ELR (cell line): ENCODE measurements around the gene TSSC4.

Source experiments
- DNase-seq: peaks from one replicate; pipeline ENCODE4 v3.0.0-alpha.2; 2015; ENCODE audit warnings: low read depth

The TSSC4 gene

GRCh38 chr11:2369320-2369719 is 31.2 kb upstream of the TSSC4 start:
- no peak for DNase-seq

- DNase-seq, result no peak
These were observed 30.7 kb upstream of the TSSC4 start for GRCh38 chr11:2369896-2370295.

GRCh38 chr11:2374456-2375201 is 25.9 kb upstream of the TSSC4 start:
- no peak for DNase-seq

GRCh38 chr11:2375341-2375853 is 25.2 kb upstream of the TSSC4 start:
- no peak for DNase-seq

- no peak for DNase-seq
These were observed 24.5 kb upstream of the TSSC4 start for GRCh38 chr11:2375964-2376551.

- peak; percentile 42 for DNase-seq
These were observed 23.6 kb upstream of the TSSC4 start, which contains the start of gene CD81 for GRCh38 chr11:2376751-2377451. CD81 (plus strand) TSS chr11:2377310; CDS start chr11:2377550, 240 bp downstream.

GRCh38 chr11:2377511-2378443 is 22.8 kb upstream of the TSSC4 start:
- peak; percentile 70 for DNase-seq

GRCh38 chr11:2378527-2379210 is 21.9 kb upstream of the TSSC4 start:
- DNase-seq, result peak; percentile 45

- no peak for DNase-seq
These were observed 20.9 kb upstream of the TSSC4 start for GRCh38 chr11:2379466-2380174.

GRCh38 chr11:2380396-2380795 is 20.2 kb upstream of the TSSC4 start:
- no peak for DNase-seq

GRCh38 chr11:2380807-2381350 is 19.7 kb upstream of the TSSC4 start:
- DNase-seq, result no peak

- no peak for DNase-seq
These were observed 18.9 kb upstream of the TSSC4 start for GRCh38 chr11:2381494-2382128.

GRCh38 chr11:2382129-2382517 is 18.4 kb upstream of the TSSC4 start:
- no peak for DNase-seq

GRCh38 chr11:2382936-2383851 is 17.4 kb upstream of the TSSC4 start:
- DNase-seq, result peak; percentile 54

GRCh38 chr11:2383852-2384804 is 16.4 kb upstream of the TSSC4 start:
- DNase-seq, result no peak

- DNase-seq, result no peak
These were observed 15.1 kb upstream of the TSSC4 start for GRCh38 chr11:2385156-2386151.
